Effector memory CD4-positive, alpha-beta T cell (primary cell): Measurements from ENCODE around the gene PYM1.

ENCODE experiments used
- DNase-seq, 3 donors: peaks; one replicate each; pipeline ENCODE4 v3.0.0-alpha.2; 2020
- H3K27ac ChIP-seq: 2 replicates; pipeline ENCODE4 v1.7.0; 2013; ENCODE audit warnings: mild to moderate bottlenecking, low read length, moderate library complexity; ENCODE audit not compliant: insufficient read depth, poor library complexity, severe bottlenecking
- H3K27me3 ChIP-seq: replicated peaks from 2 replicates; pipeline ENCODE4 v1.7.0; 2013; ENCODE audit warnings: mild to moderate bottlenecking, low read length; ENCODE audit not compliant: insufficient read depth, control insufficient read depth, poor library complexity, severe bottlenecking
- H3K36me3 ChIP-seq: 2 replicates; pipeline ENCODE4 v1.7.0; 2013; ENCODE audit warnings: mild to moderate bottlenecking, low read length, moderate library complexity; ENCODE audit not compliant: control insufficient read depth, insufficient read depth
- H3K4me1 ChIP-seq: 2 replicates; pipeline ENCODE4 v1.7.0; 2013; ENCODE audit warnings: low read length, mild to moderate bottlenecking; ENCODE audit not compliant: control insufficient read depth, insufficient read depth, poor library complexity, severe bottlenecking
- H3K4me3 ChIP-seq: 2 replicates; pipeline ENCODE4 v1.7.0; 2013; ENCODE audit warnings: low read length, low read depth, mild to moderate bottlenecking; ENCODE audit not compliant: insufficient read depth, poor library complexity, severe bottlenecking
- H3K9me3 ChIP-seq: 2 replicates; pipeline ENCODE4 v1.7.0; 2013; ENCODE audit warnings: mild to moderate bottlenecking, low read length, moderate library complexity; ENCODE audit not compliant: control insufficient read depth

Gene PYM1

GRCh38 chr12:55940065-55940732 is 12.5 kb upstream of the PYM1 start:
- no peaks in the 10 kb centered on the region for H3K9me3 ChIP-seq
- H3K4me3 ChIP-seq = no peak overlapping the region
- H3K4me1 ChIP-seq = peaks cover 37% of the 10 kb centered on the region
- no peaks in the 10 kb centered on the region for H3K27me3 ChIP-seq
- peak overlapping the region; percentile 49 for H3K27ac ChIP-seq
- peak; percentile 64 to 75 (median 68) for DNase-seq
- H3K36me3 ChIP-seq = peaks cover 84% of the 10 kb centered on the region

GRCh38 chr12:55938826-55939501 is 11.3 kb upstream of the PYM1 start:
- peaks cover 50% of the 10 kb centered on the region for H3K4me1 ChIP-seq
- H3K36me3 ChIP-seq = peaks cover 73% of the 10 kb centered on the region
- no peak overlapping the region for H3K4me3 ChIP-seq

GRCh38 chr12:55937981-55938380 is 10.3 kb upstream of the PYM1 start:
- peaks cover 58% of the 10 kb centered on the region for H3K4me1 ChIP-seq

More at GRCh38 chr12:55938826-55939501, 11.3 kb upstream of the PYM1 start:
- DNase-seq = no peak
- Histone ChIP-seq H3K27ac (peak overlapping the region; percentile 29), H3K9me3 (no peaks in the 10 kb centered on the region), H3K27me3 (no peaks in the 10 kb centered on the region)

GRCh38 chr12:55935738-55936151 is 8.1 kb upstream of the PYM1 start:
- DNase-seq = peak in 1 of 3 donors; percentile 17
- peaks cover 41% of the 10 kb centered on the region for H3K36me3 ChIP-seq
- peak overlapping the region; percentile 82 for H3K4me3 ChIP-seq
- peaks cover 58% of the 10 kb centered on the region for H3K4me1 ChIP-seq
- no peaks in the 10 kb centered on the region for H3K9me3 ChIP-seq
- H3K27ac ChIP-seq = peak overlapping the region; percentile 64
- no peaks in the 10 kb centered on the region for H3K27me3 ChIP-seq

More at GRCh38 chr12:55937981-55938380, 10.3 kb upstream of the PYM1 start:
- Histone ChIP-seq H3K4me3 (no peak overlapping the region), H3K36me3 (peaks cover 63% of the 10 kb centered on the region), H3K9me3 (no peaks in the 10 kb centered on the region), H3K27ac (peak overlapping the region; percentile 29), H3K27me3 (no peaks in the 10 kb centered on the region)
- DNase-seq = no peak

- no peak for DNase-seq
- Histone ChIP-seq H3K36me3 (peaks cover 31% of the 10 kb centered on the region), H3K27ac (peak overlapping the region; percentile 64), H3K4me3 (peak overlapping the region; percentile 82), H3K4me1 (peaks cover 52% of the 10 kb centered on the region), H3K27me3 (no peaks in the 10 kb centered on the region), H3K9me3 (no peaks in the 10 kb centered on the region)
These were observed 7.1 kb upstream of the PYM1 start for GRCh38 chr12:55934773-55935172.

- H3K27ac ChIP-seq = peak overlapping the region; percentile 64
- H3K27me3 ChIP-seq = no peaks in the 10 kb centered on the region
- no peaks in the 10 kb centered on the region for H3K9me3 ChIP-seq
- peak overlapping the region; percentile 82 for H3K4me3 ChIP-seq
- H3K4me1 ChIP-seq = peaks cover 49% of the 10 kb centered on the region
- DNase-seq = no peak
- H3K36me3 ChIP-seq = peaks cover 28% of the 10 kb centered on the region
These were observed 6.4 kb upstream of the PYM1 start for GRCh38 chr12:55933799-55934742.

GRCh38 chr12:55933169-55933798 is 5.6 kb upstream of the PYM1 start:
- no peaks in the 10 kb centered on the region for H3K9me3 ChIP-seq
- H3K27ac ChIP-seq = peak overlapping the region; percentile 90
- no peak for DNase-seq
- no peaks in the 10 kb centered on the region for H3K27me3 ChIP-seq
- peaks cover 22% of the 10 kb centered on the region for H3K36me3 ChIP-seq
- H3K4me1 ChIP-seq = peaks cover 48% of the 10 kb centered on the region
- H3K4me3 ChIP-seq = peak overlapping the region; percentile 82

GRCh38 chr12:55932551-55932910 is 4.8 kb upstream of the PYM1 start:
- H3K9me3 ChIP-seq = no peaks in the 10 kb centered on the region
- peaks cover 14% of the 10 kb centered on the region for H3K36me3 ChIP-seq
- peak in 1 of 3 donors; percentile 29 for DNase-seq
- peaks cover 44% of the 10 kb centered on the region for H3K4me1 ChIP-seq
- H3K4me3 ChIP-seq = peak overlapping the region; percentile 82
- H3K27me3 ChIP-seq = no peaks in the 10 kb centered on the region
- H3K27ac ChIP-seq = peak overlapping the region; percentile 90

- DNase-seq = peak in 1 of 3 donors; percentile 21
- H3K36me3 ChIP-seq = peaks cover 9% of the 10 kb centered on the region
- H3K4me3 ChIP-seq = peak overlapping the region; percentile 82
- peak overlapping the region; percentile 90 for H3K27ac ChIP-seq
- no peaks in the 10 kb centered on the region for H3K27me3 ChIP-seq
- peaks cover 43% of the 10 kb centered on the region for H3K4me1 ChIP-seq
- no peaks in the 10 kb centered on the region for H3K9me3 ChIP-seq
These were observed 4.3 kb upstream of the PYM1 start for GRCh38 chr12:55931780-55932550.
